ENCODE data around the gene GPR161. TPM values are rescaled to one million over a fixed set of nuclear protein-coding genes. Genes with fewer than 3 reads are reported as not detected.

GPR161 gene
- total and polyA plus RNA-seq, 8 donors = 9.3 to 37.7 (median 26.6) TPM

DNA sequence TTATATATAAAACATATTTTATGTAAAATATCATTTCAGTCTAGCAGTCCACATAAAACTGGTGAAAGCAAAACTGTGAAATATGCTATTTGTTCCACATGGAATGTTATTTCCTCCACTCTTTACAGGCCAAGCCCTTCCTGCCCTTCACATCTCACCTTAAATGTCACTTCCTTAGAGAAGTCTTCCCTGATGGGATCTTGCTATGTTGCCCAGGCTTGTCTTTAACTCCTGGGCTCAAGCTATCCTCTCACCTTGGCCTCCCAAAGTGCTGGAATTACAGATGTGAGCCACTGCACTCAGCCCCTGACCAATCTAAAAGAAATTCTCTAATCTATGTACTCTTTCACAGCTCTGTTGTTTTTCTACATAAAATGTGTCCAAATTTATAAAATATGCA, 2.3 kb upstream of the GPR161 start:
- no peak overlapping the region for H3K27ac ChIP-seq
- H3K4me3 ChIP-seq = no peak overlapping the region
- H3K27me3 ChIP-seq = peaks cover 0 to 32% of the 10 kb centered on the region in 2 donors
- ATAC-seq = no peak
- intact Hi-C loops (cut with DNase I) = no loop called here
- DNase-seq = no peak
- peaks cover 10 to 23% of the 10 kb centered on the region in 2 donors for H3K4me1 ChIP-seq
- no peaks in the 10 kb centered on the region for H3K36me3 ChIP-seq
- no peaks in the 10 kb centered on the region for H3K9me3 ChIP-seq
- TF ChIP-seq, protein P1, sequence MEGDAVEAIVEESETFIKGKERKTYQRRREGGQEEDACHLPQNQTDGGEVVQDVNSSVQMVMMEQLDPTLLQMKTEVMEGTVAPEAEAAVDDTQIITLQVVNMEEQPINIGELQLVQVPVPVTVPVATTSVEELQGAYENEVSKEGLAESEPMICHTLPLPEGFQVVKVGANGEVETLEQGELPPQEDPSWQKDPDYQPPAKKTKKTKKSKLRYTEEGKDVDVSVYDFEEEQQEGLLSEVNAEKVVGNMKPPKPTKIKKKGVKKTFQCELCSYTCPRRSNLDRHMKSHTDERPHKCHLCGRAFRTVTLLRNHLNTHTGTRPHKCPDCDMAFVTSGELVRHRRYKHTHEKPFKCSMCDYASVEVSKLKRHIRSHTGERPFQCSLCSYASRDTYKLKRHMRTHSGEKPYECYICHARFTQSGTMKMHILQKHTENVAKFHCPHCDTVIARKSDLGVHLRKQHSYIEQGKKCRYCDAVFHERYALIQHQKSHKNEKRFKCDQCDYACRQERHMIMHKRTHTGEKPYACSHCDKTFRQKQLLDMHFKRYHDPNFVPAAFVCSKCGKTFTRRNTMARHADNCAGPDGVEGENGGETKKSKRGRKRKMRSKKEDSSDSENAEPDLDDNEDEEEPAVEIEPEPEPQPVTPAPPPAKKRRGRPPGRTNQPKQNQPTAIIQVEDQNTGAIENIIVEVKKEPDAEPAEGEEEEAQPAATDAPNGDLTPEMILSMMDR (IDR thresholded peaks at IDR 0.05) = no peak

DNA sequence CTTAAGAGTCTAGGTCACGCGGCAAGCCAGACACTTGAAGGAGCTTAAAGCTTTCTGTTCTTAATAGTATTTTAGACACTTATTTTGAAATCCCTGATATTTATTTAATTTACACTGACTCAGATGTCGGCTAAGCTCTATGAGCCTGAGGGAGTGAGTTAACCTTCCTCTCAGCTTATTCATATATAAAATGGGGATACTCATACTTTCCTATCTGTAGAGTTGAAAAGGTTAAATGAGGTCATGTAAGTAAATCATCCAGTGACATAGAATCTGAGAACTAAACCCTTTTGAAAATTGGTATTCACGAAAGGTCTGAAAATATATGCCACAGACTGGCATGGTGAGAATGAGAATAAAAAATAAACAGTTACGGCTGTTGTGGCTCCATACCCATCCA, 1.4 kb upstream of the GPR161 start:
- H3K27ac ChIP-seq = no peak overlapping the region
- intact Hi-C loops (cut with DNase I) = no loop called here
- DNase-seq = no peak

DNA sequence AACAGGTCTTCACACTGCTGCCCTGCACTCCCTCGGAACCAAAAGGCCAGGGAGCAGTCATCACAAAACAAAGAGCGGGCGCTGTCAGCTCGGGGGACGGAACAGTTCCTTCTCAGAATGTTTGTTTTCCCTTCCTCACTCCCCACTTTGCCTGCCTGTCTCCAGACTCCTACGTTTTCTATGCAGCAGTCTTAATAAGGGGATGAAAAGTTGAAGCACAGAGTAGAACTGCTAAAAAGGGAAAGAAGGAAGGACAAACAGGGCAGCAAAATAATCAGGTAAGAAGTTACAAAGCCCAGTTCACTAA, 738 bp upstream of the GPR161 start:
- Histone ChIP-seq H3K4me1 (peaks cover 10 to 23% of the 10 kb centered on the region in 2 donors), H3K27ac (peak overlapping the region; percentile 68 to 74), H3K27me3 (peaks cover 0 to 34% of the 10 kb centered on the region in 2 donors), H3K9me3 (no peaks in the 10 kb centered on the region), H3K4me3 (peak overlapping the region; percentile 73 to 82), H3K36me3 (no peaks in the 10 kb centered on the region)
- TF ChIP-seq, protein P1 (IDR thresholded peaks at IDR 0.05) = no peak
- ATAC-seq (no peak), DNase-seq (no peak)
- intact Hi-C loops (cut with DNase I) = no loop called here

More for the DNA sequence above, 1.4 kb upstream of the GPR161 start:
- no peak for ATAC-seq
- H3K27me3 ChIP-seq = peaks cover 0 to 34% of the 10 kb centered on the region in 2 donors
- H3K4me1 ChIP-seq = peaks cover 10 to 23% of the 10 kb centered on the region in 2 donors
- TF ChIP-seq, protein P1 (IDR thresholded peaks at IDR 0.05) = no peak
- no peak overlapping the region for H3K4me3 ChIP-seq
- no peaks in the 10 kb centered on the region for H3K9me3 ChIP-seq
- no peaks in the 10 kb centered on the region for H3K36me3 ChIP-seq

DNA sequence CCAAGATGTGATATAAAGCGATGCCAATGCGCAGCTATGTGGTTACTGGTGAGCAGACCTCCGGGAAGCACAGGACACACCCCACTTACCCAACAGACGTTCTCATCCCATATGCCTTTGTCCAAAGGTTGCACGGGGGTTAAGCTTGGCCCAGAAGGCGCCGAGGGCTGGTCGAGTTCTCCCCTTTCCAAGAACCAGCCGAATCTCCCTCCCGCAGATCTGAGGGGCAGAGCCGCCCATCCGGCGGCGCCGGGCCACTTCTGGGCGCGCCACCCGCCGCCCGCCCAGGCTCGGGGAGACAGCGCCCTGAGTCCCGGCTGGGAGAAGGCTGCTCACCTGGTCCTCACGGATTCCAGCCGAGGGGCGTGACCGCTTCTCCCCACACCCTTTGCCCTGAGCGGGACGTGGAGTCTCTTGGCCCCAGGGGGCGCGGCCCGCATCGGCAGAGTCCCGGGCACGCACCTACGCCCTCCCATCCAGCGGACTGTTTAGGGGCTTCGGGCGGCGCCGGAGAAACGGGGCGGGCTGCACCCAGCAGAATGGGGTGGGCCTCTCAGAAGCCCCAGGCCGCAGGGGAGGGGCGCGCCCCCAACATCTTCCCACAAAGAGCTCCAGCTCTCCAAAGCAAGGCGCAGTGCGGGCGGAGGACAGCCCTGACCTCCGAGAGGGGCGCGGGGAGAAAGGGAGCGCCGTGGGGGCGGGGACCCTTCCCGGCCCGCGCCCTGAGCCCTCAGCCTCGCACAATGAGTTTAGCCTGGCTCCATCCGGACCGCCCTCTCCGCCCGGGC, 615 bp downstream of the GPR161 start:
- peak; percentile 25 to 76 (median 36) for DNase-seq
- H3K27me3 ChIP-seq = peaks cover 0 to 34% of the 10 kb centered on the region in 2 donors
- peaks cover 10 to 23% of the 10 kb centered on the region in 2 donors for H3K4me1 ChIP-seq
- no peaks in the 10 kb centered on the region for H3K36me3 ChIP-seq
- intact Hi-C loops (cut with DNase I) = no loop called here
- peak overlapping the region; percentile 73 to 82 for H3K4me3 ChIP-seq
- peak overlapping the region; percentile 22 to 28 for H3K27ac ChIP-seq
- no peaks in the 10 kb centered on the region for H3K9me3 ChIP-seq
- TF ChIP-seq, protein P1 (IDR thresholded peaks at IDR 0.05) = no peak
- peak; percentile 72 for ATAC-seq

DNA sequence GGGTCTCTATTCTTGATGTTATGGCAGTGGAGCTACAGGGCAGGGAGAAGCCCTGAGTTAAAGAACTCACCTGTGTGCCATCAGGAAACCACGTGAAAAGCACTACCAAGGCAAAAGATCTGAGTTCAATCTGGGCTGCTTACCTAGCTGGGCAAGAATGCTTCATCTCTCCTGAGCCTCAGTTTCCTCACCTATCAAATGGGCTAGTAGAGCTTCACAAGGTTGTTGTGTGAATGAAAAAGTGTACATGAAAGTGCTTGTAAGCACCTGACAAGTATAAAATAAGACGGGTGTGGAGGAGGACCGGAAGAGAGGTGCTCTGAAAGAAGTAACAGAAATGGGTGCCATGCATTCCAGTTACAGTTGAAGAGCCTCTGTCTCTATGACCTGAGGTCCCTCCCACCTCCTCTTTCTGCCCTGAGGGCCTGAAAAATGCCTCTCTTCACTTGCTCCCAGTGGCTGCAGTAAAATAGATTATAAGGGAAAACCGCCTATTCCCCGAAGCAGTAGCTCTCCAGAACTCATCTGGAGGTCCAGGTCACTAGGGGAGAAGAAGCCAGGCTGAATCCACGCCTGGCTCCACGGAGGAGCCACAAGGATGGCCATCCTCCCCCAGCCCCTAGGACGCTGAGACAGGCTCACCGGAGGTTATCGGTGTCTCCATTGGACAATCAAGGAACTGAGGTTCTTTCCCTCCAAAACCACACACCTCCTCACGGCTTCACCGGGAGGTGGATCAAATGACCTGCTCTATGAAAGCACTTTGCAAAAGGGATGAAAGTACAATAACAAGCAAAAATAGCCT, 1.4 kb downstream of the GPR161 start:
- Histone ChIP-seq H3K4me1 (peaks cover 10 to 23% of the 10 kb centered on the region in 2 donors), H3K27me3 (peaks cover 0 to 34% of the 10 kb centered on the region in 2 donors), H3K9me3 (no peaks in the 10 kb centered on the region), H3K27ac (peak overlapping the region in 1 of 2 donors; percentile 22), H3K36me3 (no peaks in the 10 kb centered on the region), H3K4me3 (peak overlapping the region; percentile 73 to 82)
- no peak for DNase-seq
- intact Hi-C loops (cut with DNase I) = no loop called here
- TF ChIP-seq, protein P1 (IDR thresholded peaks at IDR 0.05) = no peak
- ATAC-seq = peak; percentile 19

Data from left lung (tissue), 10 donors.